HL-60 (cell line): Measurements from ENCODE around the gene CCL27.

Source experiments
- CTCF ChIP-seq: IDR thresholded peaks from one replicate; pipeline ENCODE4 v1.5.1; 2011; ENCODE audit warnings: low read length, control low read depth, inconsistent platforms; ENCODE audit not compliant: insufficient read depth
- GABPA ChIP-seq: IDR thresholded peaks from 2 replicates; pipeline ENCODE4 v1.6.1; 2012; ENCODE audit warnings: low read depth
- POLR2AphosphoS5 ChIP-seq: IDR thresholded peaks from 2 replicates; pipeline ENCODE4 v1.6.1; 2012; ENCODE audit warnings: low read depth
- REST ChIP-seq: IDR thresholded peaks from 2 replicates; pipeline ENCODE4 v1.6.1; 2012; ENCODE audit warnings: low read depth; ENCODE audit not compliant: insufficient replicate concordance

GRCh38 chr9:34665067-34665380 lies 2.6 kb upstream of the CCL27 start:
- no peak for TF ChIP-seq POLR2AphosphoS5
- TF ChIP-seq CTCF = no peak
- no peak for TF ChIP-seq GABPA
- no peak for TF ChIP-seq REST
